GM19023 (cell line): ENCODE results near the gene CGB7.
"Not testable (repeated sequence)": the region's sequence is repeated elsewhere in the genome, so short reads cannot be mapped to it uniquely, and the experiment has no call there.

Experiments used
- ATAC-seq: cut with Tn5 transposase; IDR thresholded peaks from one replicate; pipeline ENCODE4 v1.9.1; 2021; ENCODE audit warnings: mild to moderate bottlenecking, moderate library complexity; ENCODE audit not compliant: unreplicated experiment

Gene CGB7

GRCh38 chr19:49073514-49074378, 16.2 kb upstream of the CGB7 start:
- ATAC-seq = no peak

- no peak for ATAC-seq
Observed at GRCh38 chr19:49071860-49072547, 14.5 kb upstream of the CGB7 start.

- ATAC-seq = no peak
Observed at GRCh38 chr19:49070416-49070815, 12.9 kb upstream of the CGB7 start.

- no peak for ATAC-seq
Observed at GRCh38 chr19:49069026-49069425, 11.5 kb upstream of the CGB7 start.

GRCh38 chr19:49067554-49067953, 10.0 kb upstream of the CGB7 start:
- no peak for ATAC-seq

- ATAC-seq = no peak
Observed at GRCh38 chr19:49065905-49066512, 8.5 kb upstream of the CGB7 start.

GRCh38 chr19:49064768-49065611, 7.4 kb upstream of the CGB7 start, which contains the start of gene NTF4:
Gene NTF4, minus strand, starts transcription at chr19:49064818. Its CDS starts 2,821 bp downstream, at chr19:49061997.
- no peak for ATAC-seq

- ATAC-seq = no peak
Observed at GRCh38 chr19:49064029-49064629, 6.6 kb upstream of the CGB7 start.

GRCh38 chr19:49061445-49061844, 3.9 kb upstream of the CGB7 start:
- no peak for ATAC-seq

- no peak for ATAC-seq
Observed at GRCh38 chr19:49061000-49061399, 3.5 kb upstream of the CGB7 start.

GRCh38 chr19:49059053-49059452, 1.5 kb upstream of the CGB7 start:
- no peak for ATAC-seq

- ATAC-seq = no peak
Observed at GRCh38 chr19:49058562-49058961, 1.0 kb upstream of the CGB7 start.

GRCh38 chr19:49056902-49057596, 500 bp downstream of the CGB7 start:
- ATAC-seq = not testable (repeated sequence)

- ATAC-seq = no peak
Observed at GRCh38 chr19:49056101-49056901, 1.2 kb downstream of the CGB7 start.

GRCh38 chr19:49050376-49051033, 7.0 kb downstream of the CGB7 start:
- not testable (repeated sequence) for ATAC-seq

- not testable (repeated sequence) for ATAC-seq
Observed at GRCh38 chr19:49049834-49050233, 7.7 kb downstream of the CGB7 start.

GRCh38 chr19:49049011-49049410, 8.5 kb downstream of the CGB7 start, which contains the start of gene CGB8:
Gene CGB8, minus strand, starts transcription at chr19:49049111. Its CDS starts 372 bp downstream, at chr19:49048739.
- ATAC-seq = not testable (repeated sequence)

GRCh38 chr19:49043548-49043947, 14.0 kb downstream of the CGB7 start, which contains the start of gene CGB5:
Gene CGB5, plus strand, starts transcription at chr19:49043848. Its CDS starts 362 bp downstream, at chr19:49044210.
- ATAC-seq = not testable (repeated sequence)
